ENCODE results near the gene ADH1A.

GRCh38 chr4:99314211-99314610 is 23.4 kb upstream of the ADH1A start:
- TF ChIP-seq, protein P1, sequence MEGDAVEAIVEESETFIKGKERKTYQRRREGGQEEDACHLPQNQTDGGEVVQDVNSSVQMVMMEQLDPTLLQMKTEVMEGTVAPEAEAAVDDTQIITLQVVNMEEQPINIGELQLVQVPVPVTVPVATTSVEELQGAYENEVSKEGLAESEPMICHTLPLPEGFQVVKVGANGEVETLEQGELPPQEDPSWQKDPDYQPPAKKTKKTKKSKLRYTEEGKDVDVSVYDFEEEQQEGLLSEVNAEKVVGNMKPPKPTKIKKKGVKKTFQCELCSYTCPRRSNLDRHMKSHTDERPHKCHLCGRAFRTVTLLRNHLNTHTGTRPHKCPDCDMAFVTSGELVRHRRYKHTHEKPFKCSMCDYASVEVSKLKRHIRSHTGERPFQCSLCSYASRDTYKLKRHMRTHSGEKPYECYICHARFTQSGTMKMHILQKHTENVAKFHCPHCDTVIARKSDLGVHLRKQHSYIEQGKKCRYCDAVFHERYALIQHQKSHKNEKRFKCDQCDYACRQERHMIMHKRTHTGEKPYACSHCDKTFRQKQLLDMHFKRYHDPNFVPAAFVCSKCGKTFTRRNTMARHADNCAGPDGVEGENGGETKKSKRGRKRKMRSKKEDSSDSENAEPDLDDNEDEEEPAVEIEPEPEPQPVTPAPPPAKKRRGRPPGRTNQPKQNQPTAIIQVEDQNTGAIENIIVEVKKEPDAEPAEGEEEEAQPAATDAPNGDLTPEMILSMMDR (IDR thresholded peaks at IDR 0.05; ENCODE audit: insufficient read depth, low read length, poor library complexity, severe bottlenecking), result no peak
- TF ChIP-seq EZH2phosphoT487 (conservative IDR thresholded peaks at IDR 0.05; ENCODE audit: low read length), result no peak
